Measurements from ENCODE around the gene SOX5.
"Not testable (repeated sequence)": the region's sequence is repeated elsewhere in the genome, so short reads cannot be mapped to it uniquely, and the experiment has no call there.

The SOX5 gene

DNA sequence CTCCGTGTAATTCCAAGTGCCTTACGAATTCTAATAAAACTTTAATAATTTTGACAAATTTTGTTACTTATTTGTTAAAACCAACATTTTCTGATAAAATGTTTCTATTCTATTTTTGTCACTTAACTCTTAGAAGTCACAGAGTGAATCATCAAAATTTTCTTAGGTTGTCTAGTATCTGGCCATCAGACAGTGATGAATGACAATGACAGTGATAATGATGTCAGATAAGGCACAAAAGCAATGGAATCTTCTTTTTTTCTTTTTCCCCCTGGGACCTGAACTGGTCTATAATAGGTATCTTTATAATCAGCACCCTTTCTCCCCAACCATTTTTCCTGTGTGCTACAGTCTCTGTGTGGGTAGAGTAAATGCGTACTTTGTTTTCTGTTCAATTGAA, 407.3 kb downstream of the SOX5 start:
- no peak for DNase-seq (ENCODE audit: low spot score)

DNA sequence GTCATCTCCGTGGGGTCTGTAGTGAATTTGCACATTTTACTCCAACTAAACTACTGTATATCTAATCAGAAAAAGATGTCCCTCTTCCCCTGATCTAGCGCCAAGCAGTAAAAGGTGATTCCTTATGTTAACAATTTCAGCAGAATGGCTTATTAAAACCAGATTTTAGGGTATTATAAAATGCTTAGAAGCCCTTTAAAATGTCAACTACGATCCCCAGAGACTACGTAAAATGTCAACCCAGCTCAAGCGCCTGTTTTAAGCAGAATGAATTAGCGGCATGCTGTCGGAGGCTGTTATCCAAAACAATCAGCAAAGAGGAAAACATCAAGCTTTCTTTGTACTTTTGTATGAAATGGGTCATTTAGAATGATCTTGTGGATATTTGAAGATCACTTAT, 408.9 kb downstream of the SOX5 start:
- no peak for DNase-seq (ENCODE audit: low spot score)

DNA sequence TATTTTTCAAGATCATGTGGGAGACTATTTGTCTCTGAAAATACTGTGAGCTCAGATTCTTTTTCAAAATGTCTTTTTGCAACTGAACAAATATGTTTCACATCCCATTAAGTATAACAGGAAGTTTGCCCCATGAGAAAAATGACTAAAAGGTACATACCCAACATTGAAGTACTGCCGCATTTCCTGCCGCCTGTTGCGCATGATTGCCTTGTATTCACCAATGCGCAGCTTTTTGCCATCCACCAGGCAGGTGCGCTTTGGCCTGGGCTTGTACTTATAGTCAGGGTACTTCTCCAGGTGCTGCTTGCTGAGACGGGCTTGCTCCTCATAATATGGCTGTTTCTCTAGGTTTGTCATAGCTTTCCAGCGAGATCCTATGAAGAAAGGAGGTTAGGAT, 413.2 kb downstream of the SOX5 start:
- no peak for DNase-seq (ENCODE audit: low spot score)

DNA sequence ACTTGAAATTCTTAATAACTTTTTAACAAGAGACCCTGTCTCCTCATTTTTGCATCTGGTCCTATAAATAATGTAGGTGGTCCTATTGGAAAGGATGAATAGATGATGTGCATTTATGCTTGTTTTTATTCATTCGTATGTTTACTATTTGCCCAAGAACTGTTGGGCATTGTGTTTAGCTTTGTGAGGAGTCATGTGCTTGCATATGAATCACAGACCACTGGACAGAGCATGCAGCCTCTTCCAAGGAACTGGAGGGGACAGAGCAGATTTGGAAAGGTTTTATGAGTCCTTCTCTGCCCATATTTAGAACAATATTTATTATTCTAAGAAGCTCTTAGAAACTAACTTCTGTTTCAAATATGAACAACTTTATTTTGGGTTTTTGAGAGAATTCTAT, 414.0 kb downstream of the SOX5 start:
- DNase-seq (ENCODE audit: low spot score) = no peak

DNA sequence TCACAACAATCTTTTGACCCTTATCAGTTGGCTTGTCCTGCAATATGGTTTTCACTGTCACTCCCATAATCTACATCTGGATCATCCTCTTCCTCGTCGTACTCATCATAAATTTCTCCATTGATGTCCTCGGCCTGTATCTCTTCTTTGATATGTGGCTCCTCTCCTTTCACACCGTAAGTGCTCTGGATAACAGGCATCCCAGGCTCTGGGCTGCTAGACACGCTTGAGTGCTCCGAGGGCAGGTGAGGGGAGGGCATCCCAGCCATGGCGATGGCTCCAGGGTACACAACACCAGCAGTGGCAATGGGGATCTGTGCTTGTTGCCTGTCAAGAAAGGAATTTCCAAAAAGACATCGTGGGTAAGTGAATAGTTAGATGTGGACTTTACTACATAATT, 415.3 kb downstream of the SOX5 start:
- no peak for DNase-seq (ENCODE audit: low spot score)

DNA sequence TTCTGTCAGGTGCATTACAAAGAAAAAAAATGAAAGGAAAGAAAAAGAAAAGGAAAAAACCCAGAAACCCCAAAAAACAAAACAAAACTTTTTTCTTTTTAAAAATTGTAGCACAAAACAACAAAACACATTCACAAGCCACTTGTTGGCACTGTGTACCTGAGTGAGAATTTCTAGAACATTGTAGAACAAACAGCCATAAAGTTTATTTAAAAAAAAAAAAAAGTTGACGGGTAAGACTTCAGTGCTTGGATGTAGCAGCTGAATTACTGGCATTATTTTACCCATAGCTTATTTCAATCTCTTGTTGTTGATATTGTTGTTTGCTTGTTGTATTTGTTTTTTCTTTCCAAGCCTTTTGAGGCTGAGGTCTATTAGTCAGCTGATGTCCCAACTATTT, 415.8 kb downstream of the SOX5 start:
- DNase-seq (ENCODE audit: low spot score) = no peak

DNA sequence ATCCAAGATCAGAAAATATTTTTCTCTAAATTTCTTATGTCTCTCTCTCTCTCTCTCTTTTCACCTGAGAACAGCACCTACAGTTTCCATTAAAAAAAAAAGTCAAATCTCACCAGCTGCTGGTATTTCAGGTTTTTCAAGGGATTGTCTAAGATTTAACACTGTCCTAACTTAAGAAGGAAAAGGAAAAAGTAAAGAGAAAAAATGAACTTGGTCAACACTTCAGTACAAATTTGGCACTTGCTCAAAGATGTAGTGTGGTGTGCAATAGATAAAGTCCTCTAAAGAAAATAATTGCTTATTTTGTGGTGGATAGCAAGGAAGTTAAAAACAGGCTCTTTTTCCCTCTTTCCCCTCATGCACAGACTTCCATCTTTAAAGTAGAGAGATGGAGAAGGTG, 416.2 kb downstream of the SOX5 start:
- no peak for DNase-seq (ENCODE audit: low spot score)

DNA sequence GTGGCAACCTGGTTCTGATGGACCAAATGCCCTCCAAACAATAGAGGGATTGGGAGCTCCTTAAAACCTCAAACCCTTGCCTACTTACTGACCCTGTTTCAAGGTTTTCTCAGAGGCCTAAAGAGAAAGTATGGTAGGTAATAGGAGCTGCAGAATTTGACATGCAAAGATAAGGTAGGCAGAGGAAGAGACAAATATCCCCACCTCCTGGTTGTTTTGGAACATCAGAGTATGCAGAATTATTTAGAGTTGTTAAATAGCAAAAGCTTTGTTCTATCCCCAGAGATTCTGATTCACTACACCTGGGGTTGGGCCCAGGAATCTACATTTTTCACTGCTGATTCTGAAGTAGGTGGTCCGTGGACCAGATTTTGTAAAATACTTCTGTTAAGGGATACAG, 421.2 kb downstream of the SOX5 start:
- DNase-seq (ENCODE audit: low spot score) = no peak

DNA sequence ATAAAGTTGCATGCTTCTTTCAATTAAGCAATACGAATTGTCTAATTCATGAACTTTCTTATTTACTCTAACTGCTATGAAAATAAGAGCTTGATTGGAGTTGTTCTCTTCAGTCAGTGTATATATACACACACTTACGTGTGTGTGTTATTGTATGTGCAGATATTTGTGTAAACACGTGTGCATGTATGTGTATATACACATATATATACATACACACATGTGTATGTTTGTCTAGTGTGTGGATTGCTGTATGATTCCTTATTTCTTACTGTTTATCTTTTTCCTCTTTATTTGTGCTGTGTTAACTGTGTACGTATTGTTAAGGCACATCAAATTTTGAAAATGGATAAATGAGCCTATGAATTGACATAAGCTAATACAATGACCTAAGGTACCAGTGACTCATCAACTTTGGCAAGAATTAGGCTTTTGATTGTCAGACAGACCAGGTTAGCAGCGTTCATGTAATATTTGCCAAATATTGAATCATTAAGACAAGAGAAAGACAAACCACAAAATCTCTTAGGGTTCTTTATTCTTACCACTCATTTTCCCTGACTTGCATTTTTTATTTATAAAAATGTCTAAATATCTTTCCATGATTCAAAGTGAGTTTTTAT, 423.9 kb downstream of the SOX5 start:
- no peak for DNase-seq (ENCODE audit: low spot score)

DNA sequence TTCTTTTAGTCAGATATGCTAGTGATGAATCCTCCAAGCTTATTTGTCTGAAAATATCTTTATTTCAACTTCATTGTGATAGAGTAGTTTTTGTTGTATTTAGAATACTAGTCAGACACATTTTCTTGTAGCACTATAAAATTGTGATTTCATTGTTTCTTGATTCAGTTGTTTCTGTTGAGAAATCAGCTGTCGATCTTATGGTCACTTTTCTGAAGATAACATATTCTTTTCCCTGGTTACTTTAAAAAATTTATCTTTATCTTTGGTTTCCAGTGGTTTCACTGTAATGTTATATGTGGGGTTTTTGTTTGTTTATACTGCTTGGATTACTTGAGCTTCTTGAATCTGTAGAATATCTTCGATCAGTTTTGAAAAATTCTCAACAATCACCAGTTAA, 426.1 kb downstream of the SOX5 start:
- DNase-seq (ENCODE audit: low spot score) = no peak

DNA sequence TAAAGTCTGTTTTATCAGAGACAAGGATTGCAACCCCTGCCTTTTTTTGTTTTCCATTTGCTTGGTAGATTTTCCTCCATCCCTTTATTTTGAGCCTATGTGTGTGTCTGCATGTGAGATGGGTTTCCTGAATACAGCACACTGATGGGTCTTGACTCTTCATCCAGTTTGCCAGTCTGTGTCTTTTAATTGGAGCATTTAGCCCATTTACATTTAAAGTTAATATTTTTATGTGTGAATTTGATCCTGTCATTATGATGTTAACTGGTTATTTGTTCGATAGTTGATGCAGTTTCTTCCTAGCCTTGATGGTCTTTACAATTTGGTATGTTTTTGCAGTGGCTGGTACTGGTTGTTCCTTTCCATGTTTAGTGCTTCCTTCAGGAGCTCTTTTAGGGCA, 430.0 kb downstream of the SOX5 start:
- DNase-seq (ENCODE audit: low spot score) = not testable (repeated sequence)

DNA sequence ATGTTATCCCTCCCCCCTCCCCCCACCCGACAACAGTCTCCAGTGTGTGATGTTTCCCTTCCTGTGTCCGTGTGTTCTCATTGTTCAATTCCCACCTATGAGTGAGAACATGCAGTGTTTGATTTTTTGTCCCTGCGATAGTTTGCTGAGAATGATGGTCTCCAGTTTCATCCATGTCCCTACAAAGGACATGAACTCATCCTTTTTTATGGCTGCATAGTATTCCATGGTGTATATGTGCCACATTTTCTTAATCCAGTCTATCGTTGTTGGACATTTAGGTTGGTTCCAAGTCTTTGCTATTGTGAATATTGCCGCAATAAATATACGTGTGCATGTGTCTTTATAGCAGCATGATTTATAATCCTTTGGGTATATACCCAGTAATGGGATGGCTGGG, 433.7 kb downstream of the SOX5 start:
- DNase-seq (ENCODE audit: low spot score) = not testable (repeated sequence)

DNA sequence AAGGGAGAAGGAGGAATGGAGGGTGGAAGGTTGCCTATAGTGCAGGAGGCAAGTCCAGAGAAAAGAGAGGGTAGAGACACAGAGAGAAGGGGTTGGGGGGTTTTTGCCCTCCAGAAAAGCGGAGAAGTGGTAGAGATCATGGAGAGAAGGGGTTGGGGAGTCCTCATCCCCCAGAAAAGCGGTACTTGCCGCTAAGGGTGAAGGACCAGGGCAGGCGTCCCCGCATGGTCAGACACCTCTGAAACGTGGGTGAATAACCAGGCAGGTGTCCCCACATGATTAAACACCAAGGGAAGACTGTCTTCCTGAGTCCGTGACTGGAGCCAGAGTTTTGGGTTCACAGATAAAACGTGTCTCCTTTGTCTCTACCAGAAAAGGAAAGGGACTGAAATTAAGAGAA, 439.0 kb downstream of the SOX5 start:
- DNase-seq (ENCODE audit: low spot score) = no peak

DNA sequence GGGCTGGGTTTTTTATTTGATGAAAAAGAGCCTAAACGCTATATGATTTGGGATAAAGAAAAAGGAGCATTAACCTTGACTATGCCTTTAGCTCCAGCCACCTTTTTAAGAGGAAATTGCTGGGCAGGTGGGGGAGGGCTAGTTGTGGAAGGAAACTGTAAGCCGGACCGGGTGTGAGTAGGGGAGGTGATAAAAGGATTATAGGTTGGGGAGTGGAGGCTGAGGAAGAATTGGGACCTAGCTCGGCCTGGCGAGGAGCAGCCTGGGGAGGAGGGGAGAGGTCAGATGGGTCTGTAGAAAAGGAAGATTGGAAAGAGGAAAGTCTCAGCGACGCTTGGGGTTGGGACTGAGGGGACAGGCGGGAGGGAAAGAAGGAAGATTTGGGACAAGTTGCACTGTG, 439.6 kb downstream of the SOX5 start:
- not testable (repeated sequence) for DNase-seq (ENCODE audit: low spot score)

DNA sequence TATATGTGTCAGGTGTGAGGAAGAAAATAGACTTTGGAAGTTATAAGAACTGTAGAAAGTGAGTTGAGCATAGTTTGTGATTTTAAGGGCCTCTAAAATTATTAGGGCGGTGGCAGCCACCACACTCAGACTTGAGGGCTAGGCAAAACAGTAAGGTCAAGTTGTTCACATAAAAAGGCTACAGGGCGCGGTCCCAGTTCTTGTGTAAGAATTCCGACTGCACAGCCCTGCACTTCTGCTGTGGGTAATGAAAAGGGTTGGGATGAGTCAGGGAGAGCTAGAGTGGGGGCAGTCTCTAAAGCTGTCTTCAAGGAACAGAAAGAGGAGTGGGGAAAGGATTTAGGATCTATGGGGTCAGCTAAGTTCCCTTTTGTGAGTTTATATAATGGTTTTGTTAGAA, 441.7 kb downstream of the SOX5 start:
- not testable (repeated sequence) for DNase-seq (ENCODE audit: low spot score)

DNA sequence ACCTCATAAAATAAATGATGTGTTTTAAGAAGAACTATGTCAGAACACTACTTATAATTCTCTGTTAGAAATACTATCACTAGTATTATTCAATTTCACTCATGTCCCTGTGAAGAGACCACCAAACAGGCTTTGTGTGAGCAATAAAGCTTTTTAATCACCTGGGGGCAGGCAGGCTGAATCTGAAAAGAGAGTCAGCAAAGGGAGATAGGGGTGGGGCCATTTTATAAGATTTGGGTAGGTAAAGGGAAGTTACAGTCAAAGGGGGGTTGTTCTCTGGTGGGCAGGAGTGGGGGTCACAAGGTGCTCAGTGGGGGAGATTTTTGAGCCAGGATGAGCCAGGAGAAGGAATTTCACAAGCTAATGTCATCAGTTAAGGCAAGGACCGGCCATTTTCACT, 443.7 kb downstream of the SOX5 start:
- not testable (repeated sequence) for DNase-seq (ENCODE audit: low spot score)

DNA sequence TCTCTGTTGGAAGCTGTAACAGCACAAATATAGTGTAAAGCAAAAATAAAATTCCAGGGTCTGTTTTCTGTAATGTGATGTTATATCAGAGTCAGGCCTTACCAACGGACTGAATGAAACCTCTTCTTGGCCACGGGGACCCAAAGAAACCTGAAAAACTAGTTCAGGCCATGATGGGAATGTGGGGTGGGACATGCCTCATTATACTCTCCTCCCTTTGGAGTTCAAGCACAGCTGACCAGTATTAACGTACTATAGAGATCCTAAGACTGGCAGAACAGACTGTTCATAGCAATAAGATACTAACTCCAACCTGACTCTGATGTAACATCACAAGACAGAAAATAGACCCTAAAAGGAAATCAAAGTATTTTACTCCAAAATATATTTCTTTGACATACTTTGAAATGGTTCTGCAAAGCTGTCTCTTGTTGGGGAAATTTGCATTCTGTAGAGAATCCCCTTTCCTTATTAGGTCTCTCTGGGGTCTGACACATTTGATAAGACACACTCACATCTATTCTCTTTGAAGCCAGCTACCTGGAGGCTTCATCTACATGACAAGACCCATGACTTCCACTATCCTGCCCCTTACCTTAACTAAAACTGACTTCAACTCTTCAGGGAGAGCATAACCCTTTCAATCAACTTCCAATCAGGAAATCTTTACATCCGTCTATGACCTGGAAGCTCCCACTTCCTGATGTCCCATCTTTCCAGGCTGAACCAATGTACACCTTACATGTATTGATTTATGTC, 444.6 kb downstream of the SOX5 start:
- DNase-seq (ENCODE audit: low spot score) = no peak

DNA sequence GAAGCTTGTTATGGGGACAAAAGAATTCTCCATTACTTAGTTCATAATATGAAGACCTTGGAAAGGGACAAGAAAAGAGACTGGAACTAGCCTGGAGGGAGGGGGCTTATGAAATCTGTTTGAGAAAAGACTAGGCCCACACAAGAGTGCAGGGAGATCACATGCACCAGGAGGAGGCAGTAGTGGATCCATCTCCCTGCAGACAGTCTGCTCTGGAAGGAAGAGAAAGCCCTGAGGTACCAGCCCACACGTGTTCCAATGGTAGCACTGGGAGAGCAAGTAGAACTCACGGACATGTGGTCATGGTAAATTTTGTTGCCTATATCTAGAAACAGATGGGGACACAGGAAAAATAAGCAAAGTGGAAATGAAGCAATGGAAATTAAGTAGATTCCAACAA, 445.4 kb downstream of the SOX5 start:
- DNase-seq (ENCODE audit: low spot score) = no peak

DNA sequence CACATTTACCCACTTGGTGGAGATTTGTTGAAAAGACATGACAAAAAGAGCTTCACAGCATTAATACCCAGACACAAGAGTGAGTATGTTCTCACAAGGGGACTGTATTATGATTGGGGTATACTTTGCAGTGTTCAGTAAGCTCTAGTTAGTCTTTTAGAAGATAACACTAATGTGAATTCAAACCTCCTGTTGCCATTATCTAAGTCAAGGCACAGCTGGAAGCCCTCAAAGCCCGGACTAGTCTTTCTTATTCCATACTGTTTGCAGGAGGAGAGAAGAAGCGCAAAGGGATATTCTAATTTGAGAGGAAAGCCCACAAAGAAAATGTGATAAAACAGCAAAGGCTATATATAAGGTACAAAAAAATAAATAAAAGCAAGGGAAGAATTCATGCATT, 445.9 kb downstream of the SOX5 start:
- DNase-seq (ENCODE audit: low spot score) = no peak

DNA sequence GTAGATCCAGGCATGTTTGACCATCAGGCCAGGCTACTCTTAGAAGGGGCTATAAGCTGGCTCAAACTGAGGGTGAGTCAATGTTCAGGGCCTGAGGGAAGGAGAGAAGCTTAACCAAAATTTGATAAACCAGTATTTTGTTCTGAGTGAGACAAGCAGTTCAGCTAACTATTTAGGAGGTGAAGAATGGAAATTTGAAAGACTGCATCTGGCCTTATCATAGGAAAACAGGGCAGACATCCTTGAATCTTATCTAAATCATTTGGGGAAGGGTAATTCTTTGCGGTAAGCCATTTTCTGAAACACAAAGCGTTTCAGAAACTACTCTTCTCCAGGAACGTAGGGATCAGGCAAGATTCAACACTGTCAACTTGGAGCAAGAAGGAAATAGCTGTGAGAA, 447.2 kb downstream of the SOX5 start:
- no peak for DNase-seq (ENCODE audit: low spot score)

DNA sequence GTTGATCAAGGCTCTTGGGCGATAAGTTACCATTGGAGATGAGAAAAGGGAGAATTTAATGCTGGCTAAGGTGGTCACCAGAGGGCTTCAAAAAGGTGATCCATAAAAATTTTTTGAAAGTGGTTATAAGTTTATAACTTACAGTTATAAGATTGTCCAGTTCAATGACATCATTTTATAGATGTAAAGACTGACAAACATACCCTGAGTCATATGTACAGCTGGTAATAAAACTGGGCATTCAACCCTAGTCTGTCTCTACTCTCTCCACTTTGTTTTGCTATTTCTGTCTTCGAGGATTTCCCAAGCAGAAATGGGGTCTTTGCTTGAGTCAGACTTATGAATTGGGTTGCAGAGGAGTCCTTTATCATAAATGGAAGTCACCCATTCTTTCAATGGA, 454.0 kb downstream of the SOX5 start:
- DNase-seq (ENCODE audit: low spot score) = no peak

DNA sequence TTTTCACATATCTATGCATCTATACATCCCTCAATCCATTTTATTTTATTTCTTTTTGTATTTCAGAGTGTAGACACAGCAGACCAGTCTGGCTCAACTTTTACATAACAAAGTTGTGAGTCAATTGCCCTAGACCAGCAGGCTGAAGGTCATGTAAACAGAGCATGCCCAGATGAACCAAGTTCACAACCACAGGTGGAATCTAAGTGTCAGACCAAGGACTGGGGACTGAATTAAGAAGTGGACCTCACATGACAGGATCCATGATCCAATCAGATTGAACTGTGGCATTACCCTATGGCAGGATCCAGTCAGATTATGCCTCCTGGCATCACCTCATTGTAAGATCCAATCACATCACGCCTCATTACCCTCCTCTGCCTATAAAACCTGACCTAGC, 455.8 kb downstream of the SOX5 start:
- no peak for DNase-seq (ENCODE audit: low spot score)

DNA sequence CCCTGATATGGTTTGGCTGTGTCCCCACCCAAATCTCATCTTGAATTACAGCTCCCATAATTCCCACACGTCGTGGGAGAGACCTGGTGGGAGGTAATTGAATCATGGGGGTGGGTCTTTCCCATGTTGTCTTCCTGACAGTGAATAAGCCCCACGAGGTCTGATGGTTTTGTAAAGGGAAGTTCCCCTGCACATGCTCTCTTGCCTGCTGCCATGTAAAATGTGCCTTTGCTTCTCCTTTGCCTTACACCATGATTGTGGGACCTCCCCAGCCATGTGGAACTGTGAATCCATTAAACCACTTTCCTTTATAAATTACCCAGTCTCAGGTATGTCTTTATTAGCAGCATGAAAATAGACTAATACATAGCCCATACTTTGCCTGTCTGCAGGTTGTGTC, 458.4 kb downstream of the SOX5 start:
- DNase-seq (ENCODE audit: low spot score) = not testable (repeated sequence)

DNA sequence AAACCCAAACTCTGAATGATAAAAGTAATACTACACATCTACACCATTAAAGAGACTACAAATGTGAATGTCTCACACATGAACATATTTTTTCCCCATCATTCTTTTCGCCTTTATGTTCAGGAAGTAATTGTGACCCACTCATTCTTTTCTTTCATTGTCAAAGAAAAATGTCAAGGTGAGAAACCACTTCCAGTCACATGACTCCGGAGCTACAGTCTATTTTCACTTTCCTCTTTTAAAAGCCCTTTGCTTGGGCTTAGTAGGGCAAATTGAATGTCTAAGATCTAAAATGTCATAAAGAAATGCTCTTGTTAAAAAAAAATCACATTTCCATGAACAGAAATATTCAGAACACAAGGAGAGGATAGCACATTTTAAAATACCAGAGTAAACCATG, 461.3 kb downstream of the SOX5 start:
- DNase-seq (ENCODE audit: low spot score) = no peak

Data from Ammon's horn (tissue), 1 donor.